SK-N-SH (cell line): ENCODE data around the gene GALK2. TPM values are rescaled to one million over a fixed set of nuclear protein-coding genes. Genes with fewer than 3 reads are reported as not detected.
A peak's percentile ranks its signal among the peaks of the same experiment; 100 is the strongest.

Experiments used
- CTCF ChIA-PET: fragments of 300-600, 350-600 bp; formaldehyde crosslinking; extraction: SDS; loops from one replicate; lab custom pipeline; 2021; lab: Yijun Ruan, JAX
- POLR2A ChIA-PET: fragments of 350-600 bp; sonication (Branson Sonifier 250); formaldehyde crosslinking; extraction: SDS; loops from one replicate; lab custom pipeline; 2020; ENCODE audit warnings: antibody characterized with exemption, inconsistent platforms; lab: Yijun Ruan, JAX
- DNase-seq: peaks from one replicate; pipeline ENCODE4 v3.0.0; 2012
- H2AFZ ChIP-seq: fragments of 200-600 bp; sonication (generic); 2 replicates; pipeline ENCODE4 v1.8.1; 2016; ENCODE audit warnings: antibody characterized with exemption, mild to moderate bottlenecking, low read depth
- H3F3A ChIP-seq: fragments of 200-600 bp; sonication (generic); replicated peaks from 2 replicates; pipeline ENCODE3; 2016; ENCODE audit warnings: antibody characterized with exemption, mild to moderate bottlenecking; ENCODE audit not compliant: insufficient read depth
- H3K27ac ChIP-seq, 2 experiments: fragments of 200-500 bp in 1 of 2; fragments of 200-600 bp in 1 of 2; sonication (Bioruptor generic) in 1 of 2; sonication (generic), shearing (Covaris generic) in 1 of 2; 2 replicates each; pipeline versions ENCODE4 v1.5.1 to v1.6.1; 2014 to 2016; ENCODE audit warnings: low read depth in 2 of 2, inconsistent platforms in 1 of 2, low read length in 1 of 2, mild to moderate bottlenecking in 1 of 2, mixed read lengths in 1 of 2
- H3K27me3 ChIP-seq: fragments of 200-600 bp; sonication (generic), shearing (Covaris generic); 2 replicates; pipeline ENCODE4 v1.6.1; 2016; ENCODE audit warnings: mixed run types; ENCODE audit not compliant: insufficient read depth
- H3K36me3 ChIP-seq, 2 experiments: fragments of 200-500 bp in 1 of 2; fragments of 200-600 bp in 1 of 2; sonication (Bioruptor generic) in 1 of 2; sonication (generic) in 1 of 2; replicated peaks in 1 of 2; 2 replicates each; pipeline versions ENCODE3 to v1.5.1; 2014 to 2016; ENCODE audit warnings: low read length in 1 of 2, mild to moderate bottlenecking in 1 of 2; ENCODE audit not compliant: insufficient read depth in 2 of 2, control insufficient read depth in 1 of 2
- H3K4me1 ChIP-seq, 2 experiments: fragments of 200-500 bp in 1 of 2; fragments of 200-600 bp in 1 of 2; sonication (Bioruptor generic) in 1 of 2; sonication (generic), shearing (Covaris generic) in 1 of 2; 2 replicates each; pipeline versions ENCODE4 v1.5.1 to v1.6.1; 2014 to 2016; ENCODE audit warnings: low read depth in 1 of 2, low read length in 1 of 2, mixed run types in 1 of 2; ENCODE audit not compliant: insufficient read depth in 2 of 2, control insufficient read depth in 1 of 2
- H3K4me2 ChIP-seq: fragments of 200-600 bp; sonication (generic), shearing (Covaris generic); 2 replicates; pipeline ENCODE4 v1.6.1; 2017; ENCODE audit warnings: mixed run types
- H3K4me3 ChIP-seq, 2 experiments: fragments of 200-500 bp in 1 of 2; fragments of 200-600 bp in 1 of 2; sonication (Bioruptor generic) in 1 of 2; sonication (generic), shearing (Covaris generic) in 1 of 2; 2 replicates each; pipeline versions ENCODE4 v1.5.1 to v1.8.1; 2014 to 2016; ENCODE audit warnings: low read depth in 2 of 2, inconsistent platforms in 1 of 2, low read length in 1 of 2, mild to moderate bottlenecking in 1 of 2, mixed read lengths in 1 of 2, moderate library complexity in 1 of 2
- H3K79me2 ChIP-seq: fragments of 200-600 bp; sonication (generic); 2 replicates; pipeline ENCODE4 v1.8.1; 2017; ENCODE audit warnings: mild to moderate bottlenecking; ENCODE audit not compliant: insufficient read depth
- H3K9ac ChIP-seq: fragments of 200-600 bp; sonication (generic); 2 replicates; pipeline ENCODE4 v1.6.1; 2017; ENCODE audit warnings: mixed run types
- H3K9me2 ChIP-seq: fragments of 200-600 bp; sonication (generic); 2 replicates; pipeline ENCODE4 v1.6.1; 2017; ENCODE audit warnings: mixed run types
- H3K9me3 ChIP-seq: fragments of 200-600 bp; sonication (generic); 2 replicates; pipeline ENCODE4 v1.6.1; 2017; ENCODE audit warnings: mixed run types, mild to moderate bottlenecking, moderate library complexity
- H4K20me1 ChIP-seq: fragments of 200-600 bp; sonication (generic); 2 replicates; pipeline ENCODE4 v1.6.1; 2017; ENCODE audit warnings: mild to moderate bottlenecking, mixed run types; ENCODE audit not compliant: insufficient read depth
- CHD2 ChIP-seq: fragments of 150-350 bp; IDR thresholded peaks from 2 replicates; pipeline ENCODE4 v1.6.1; 2018; ENCODE audit warnings: low read length; ENCODE audit not compliant: partially characterized antibody
- CTCF ChIP-seq: fragments of 200-600 bp; sonication (generic); IDR thresholded peaks from 2 replicates; pipeline ENCODE4 v1.6.1; 2017; ENCODE audit warnings: antibody characterized with exemption, mild to moderate bottlenecking, moderate library complexity
- EP300 ChIP-seq, 2 experiments: IDR thresholded peaks; 2 replicates each; pipeline versions ENCODE4 v1.4.0 to v1.6.1; 2012; ENCODE audit warnings: borderline replicate concordance in 1 of 2, low read depth in 1 of 2, low read length in 1 of 2
- FOSL2 ChIP-seq: IDR thresholded peaks from 2 replicates; pipeline ENCODE4 v1.4.0; 2012; ENCODE audit warnings: low read depth, mild to moderate bottlenecking, moderate library complexity, borderline replicate concordance
- JUND ChIP-seq: IDR thresholded peaks from 2 replicates; pipeline ENCODE4 v1.4.0; 2012
- MEF2A ChIP-seq: IDR thresholded peaks from 2 replicates; pipeline ENCODE4 v1.4.0; 2012; ENCODE audit warnings: low read depth, borderline replicate concordance
- MXI1 ChIP-seq: IDR thresholded peaks from 2 replicates; pipeline ENCODE4 v1.6.1; 2012; ENCODE audit warnings: mild to moderate bottlenecking, low read depth, low read length, improper control_type of control experiment
- NFIC ChIP-seq: IDR thresholded peaks from 2 replicates; pipeline ENCODE4 v1.4.0; 2012; ENCODE audit warnings: borderline replicate concordance
- NRF1 ChIP-seq: IDR thresholded peaks from 2 replicates; pipeline ENCODE4 v1.6.1; 2012; ENCODE audit warnings: low read depth, mild to moderate bottlenecking, low read length
- PBX3 ChIP-seq: IDR thresholded peaks from 2 replicates; pipeline ENCODE4; 2012
- RCOR1 ChIP-seq: fragments of 150-350 bp; IDR thresholded peaks from 2 replicates; pipeline ENCODE4 v1.6.1; 2017; ENCODE audit warnings: antibody characterized with exemption, low read length
- SMC3 ChIP-seq: IDR thresholded peaks from 2 replicates; pipeline ENCODE4 v1.6.1; 2012; ENCODE audit warnings: low read depth, low read length, improper control_type of control experiment
- TCF12 ChIP-seq: IDR thresholded peaks from 2 replicates; pipeline ENCODE4 v1.4.0; 2012
- TEAD4 ChIP-seq: IDR thresholded peaks from 2 replicates; pipeline ENCODE4 v1.4.0; 2012; ENCODE audit warnings: mild to moderate bottlenecking, borderline replicate concordance; ENCODE audit not compliant: insufficient read depth
- USF2 ChIP-seq: fragments of 150-350 bp; IDR thresholded peaks from 2 replicates; pipeline ENCODE4 v1.6.1; 2017; ENCODE audit warnings: antibody characterized with exemption, low read length, low read depth, borderline replicate concordance
- YY1 ChIP-seq: IDR thresholded peaks from 2 replicates; pipeline ENCODE4 v1.4.0; 2012; ENCODE audit warnings: low read depth, mild to moderate bottlenecking
- WGBS: methylation state at CpG from one replicate; pipeline ENCODE4 v1.1.6; 2017; ENCODE audit warnings: low lambda C conversion rate; 5-methylcytosine and 5-hydroxymethylcytosine counted together
- polyA plus RNA-seq, 3 experiments: library from polyadenylated mRNA; depleted of rRNA; stranded (reverse); fragments of >200 nt; gene quantifications; 2 replicates each; pipeline ENCODE4 v1.2.3, GENCODE V29; 2012
- TF ChIP-seq, protein P1 (sequence below): IDR thresholded peaks from 2 replicates; pipeline ENCODE4 v1.4.0; 2012; ENCODE audit warnings: low read depth

The GALK2 gene
- polyA plus RNA-seq, 1 of the 3 experiments (the other 2 are of a cell fraction) = 19.0 TPM

GRCh38 chr15:49282366-49282765, 112.3 kb downstream of the GALK2 start:
- WGBS = 48% methylated on average over 1 of the region's 1 CpG
- Histone ChIP-seq H4K20me1 (no peaks in the 10 kb centered on the region), H3K36me3 (peaks cover 4 to 7% of the 10 kb centered on the region in 2 experiments), H3K4me2 (no peak overlapping the region), H3K4me3 (no peak overlapping the region), H3K9me3 (no peaks in the 10 kb centered on the region), H3K27ac (peak overlapping the region; percentile 28 to 65; a peak in 3 of 4 replicates), H3K4me1 (no peaks in the 10 kb centered on the region; a peak in 1 of 4 replicates), H3K79me2 (no peaks in the 10 kb centered on the region), H3K27me3 (no peaks in the 10 kb centered on the region), H2AFZ (no peak overlapping the region), H3K9ac (no peak overlapping the region), H3F3A (peaks cover 7% of the 10 kb centered on the region), H3K9me2 (no peaks in the 10 kb centered on the region)
- ChIA-PET CTCF (no interaction called here), POLR2A (no interaction called here)
- DNase-seq = no peak
- peak in 1 of 2 experiments; percentile 59; a peak in 2 of 4 replicates for TF ChIP-seq EP300 (IDR thresholded peaks at IDR 0.05; ENCODE audit: borderline replicate concordance in 1 of 2, low read depth in 1 of 2, low read length in 1 of 2)
- peak; percentile 50 for TF ChIP-seq PBX3
- peak; percentile 15; the same call in 1 of the 2 replicates for TF ChIP-seq FOSL2
- TF ChIP-seq TEAD4 = peak; percentile 67; the same call in 1 of the 2 replicates
- no peak for TF ChIP-seq NRF1
- TF ChIP-seq, protein P1, sequence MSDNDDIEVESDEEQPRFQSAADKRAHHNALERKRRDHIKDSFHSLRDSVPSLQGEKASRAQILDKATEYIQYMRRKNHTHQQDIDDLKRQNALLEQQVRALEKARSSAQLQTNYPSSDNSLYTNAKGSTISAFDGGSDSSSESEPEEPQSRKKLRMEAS = no peak
- no peak for TF ChIP-seq YY1
- TF ChIP-seq NFIC = peak; percentile 71
- TF ChIP-seq JUND = peak; percentile 26; the same call in 1 of the 2 replicates
- no peak for TF ChIP-seq USF2
- no peak for TF ChIP-seq MEF2A
- TF ChIP-seq TCF12 = peak; percentile 60
- no peak for TF ChIP-seq CTCF
- TF ChIP-seq RCOR1 = no peak
- TF ChIP-seq MXI1 = no peak
- TF ChIP-seq CHD2 = no peak
- no peak for TF ChIP-seq SMC3
- TF ChIP-seq, all 33 proteins: peak for 7
